ENCODE data around the gene HMMR. TPM values are rescaled to one million over a fixed set of nuclear protein-coding genes. Genes with fewer than 3 reads are reported as not detected.
A peak's percentile ranks its signal among the peaks of the same experiment; 100 is the strongest.

Gene HMMR
- total RNA-seq, 4 donors from 2014 or later = 0.66 to 1.0 (median 0.84) TPM

GRCh38 chr5:163504079-163504931 lies 43.9 kb downstream of the HMMR start:
- H3K36me3 ChIP-seq = no peaks in the 10 kb centered on the region
- no peaks in the 10 kb centered on the region for H3K9me3 ChIP-seq
- TF ChIP-seq EP300 (IDR thresholded peaks at IDR 0.05) = peak in 1 of 2 donors; percentile 42
- no peak for TF ChIP-seq CTCF (IDR thresholded peaks at IDR 0.05)
- TF ChIP-seq POLR2A (IDR thresholded peaks at IDR 0.05) = peak in 1 of 2 donors; percentile 24
- DNase-seq (ENCODE audit: low spot score in 2 of 2) = peak; percentile 19 to 47
- 0 to 1% methylated on average over 27 of the region's 27 CpGs for WGBS, 2 donors
- H3K27me3 ChIP-seq = no peaks in the 10 kb centered on the region
- peaks cover 0 to 47% (median 26%) of the 10 kb centered on the region in 4 donors for H3K4me1 ChIP-seq
- peak overlapping the region; percentile 92 to 98 (median 96) for H3K27ac ChIP-seq
- peak overlapping the region; percentile 51 to 96 (median 70) for H3K4me3 ChIP-seq

- WGBS, 2 donors = 1% methylated on average over 7 of the region's 7 CpGs
- Histone ChIP-seq H3K27ac (peak overlapping the region; percentile 92 to 98 (median 96)), H3K36me3 (no peaks in the 10 kb centered on the region), H3K9me3 (no peaks in the 10 kb centered on the region), H3K4me3 (peak overlapping the region; percentile 51 to 96 (median 70)), H3K4me1 (peaks cover 0 to 55% (median 29%) of the 10 kb centered on the region in 4 donors), H3K27me3 (no peaks in the 10 kb centered on the region)
- no peak for DNase-seq (ENCODE audit: low spot score in 2 of 2)
- TF ChIP-seq CTCF (IDR thresholded peaks at IDR 0.05) (no peak), EP300 (IDR thresholded peaks at IDR 0.05) (no peak), POLR2A (IDR thresholded peaks at IDR 0.05) (no peak)
Measured at GRCh38 chr5:163505049-163505367, 44.6 kb downstream of the HMMR start.

- DNase-seq (ENCODE audit: low spot score in 2 of 2) = peak; percentile 90 to 93
- 0% methylated on average over 40 to 55 of the region's 64 CpGs for WGBS, 2 donors
- Histone ChIP-seq H3K9me3 (no peaks in the 10 kb centered on the region), H3K4me3 (peak within 1 kb of the TSS; percentile 51 to 96 (median 70)), H3K27ac (peak within 1 kb of the TSS; percentile 92 to 98 (median 96)), H3K4me1 (peaks cover 0 to 60% (median 31%) of the 10 kb centered on the region in 4 donors), H3K36me3 (no peaks in the 10 kb centered on the region), H3K27me3 (no peaks in the 10 kb centered on the region)
- TF ChIP-seq EP300 (IDR thresholded peaks at IDR 0.05) = peak in 1 of 2 donors; percentile 98
- peak; percentile 74 to 90 for TF ChIP-seq POLR2A (IDR thresholded peaks at IDR 0.05)
- peak; percentile 42 to 64 (median 46) for TF ChIP-seq CTCF (IDR thresholded peaks at IDR 0.05)
Measured at GRCh38 chr5:163505368-163506094, 45.1 kb downstream of the HMMR start, which contains the start of gene MAT2B. Gene MAT2B (plus strand): TSS chr5:163505619. CDS start chr5:163505687, 68 bp downstream.

GRCh38 chr5:163506095-163506457 lies 45.6 kb downstream of the HMMR start:
- peaks cover 0 to 65% (median 33%) of the 10 kb centered on the region in 4 donors for H3K4me1 ChIP-seq
- H3K4me3 ChIP-seq = peak overlapping the region; percentile 51 to 96 (median 70)
- no peaks in the 10 kb centered on the region for H3K36me3 ChIP-seq
- no peak for TF ChIP-seq CTCF (IDR thresholded peaks at IDR 0.05)
- no peak for TF ChIP-seq EP300 (IDR thresholded peaks at IDR 0.05)
- no peak for TF ChIP-seq POLR2A (IDR thresholded peaks at IDR 0.05)
- DNase-seq (ENCODE audit: low spot score in 2 of 2) = no peak
- no peaks in the 10 kb centered on the region for H3K27me3 ChIP-seq
- no peaks in the 10 kb centered on the region for H3K9me3 ChIP-seq
- WGBS, 2 donors = 1 to 4% methylated on average over 9 of the region's 9 CpGs
- peak overlapping the region; percentile 92 to 98 (median 96) for H3K27ac ChIP-seq

Data from tibial nerve (tissue), 4 donors.